Measurements from ENCODE around the gene GALK1. TPM values are rescaled to one million over a fixed set of nuclear protein-coding genes. Genes with fewer than 3 reads are reported as not detected.

GALK1 gene
- total and polyA plus RNA-seq, 2 of the 13 experiments (the other 11 are each of a cell fraction or from before 2014, with no cell fraction given), result 59.9 to 93.6 TPM

- TF ChIP-seq, protein P1, sequence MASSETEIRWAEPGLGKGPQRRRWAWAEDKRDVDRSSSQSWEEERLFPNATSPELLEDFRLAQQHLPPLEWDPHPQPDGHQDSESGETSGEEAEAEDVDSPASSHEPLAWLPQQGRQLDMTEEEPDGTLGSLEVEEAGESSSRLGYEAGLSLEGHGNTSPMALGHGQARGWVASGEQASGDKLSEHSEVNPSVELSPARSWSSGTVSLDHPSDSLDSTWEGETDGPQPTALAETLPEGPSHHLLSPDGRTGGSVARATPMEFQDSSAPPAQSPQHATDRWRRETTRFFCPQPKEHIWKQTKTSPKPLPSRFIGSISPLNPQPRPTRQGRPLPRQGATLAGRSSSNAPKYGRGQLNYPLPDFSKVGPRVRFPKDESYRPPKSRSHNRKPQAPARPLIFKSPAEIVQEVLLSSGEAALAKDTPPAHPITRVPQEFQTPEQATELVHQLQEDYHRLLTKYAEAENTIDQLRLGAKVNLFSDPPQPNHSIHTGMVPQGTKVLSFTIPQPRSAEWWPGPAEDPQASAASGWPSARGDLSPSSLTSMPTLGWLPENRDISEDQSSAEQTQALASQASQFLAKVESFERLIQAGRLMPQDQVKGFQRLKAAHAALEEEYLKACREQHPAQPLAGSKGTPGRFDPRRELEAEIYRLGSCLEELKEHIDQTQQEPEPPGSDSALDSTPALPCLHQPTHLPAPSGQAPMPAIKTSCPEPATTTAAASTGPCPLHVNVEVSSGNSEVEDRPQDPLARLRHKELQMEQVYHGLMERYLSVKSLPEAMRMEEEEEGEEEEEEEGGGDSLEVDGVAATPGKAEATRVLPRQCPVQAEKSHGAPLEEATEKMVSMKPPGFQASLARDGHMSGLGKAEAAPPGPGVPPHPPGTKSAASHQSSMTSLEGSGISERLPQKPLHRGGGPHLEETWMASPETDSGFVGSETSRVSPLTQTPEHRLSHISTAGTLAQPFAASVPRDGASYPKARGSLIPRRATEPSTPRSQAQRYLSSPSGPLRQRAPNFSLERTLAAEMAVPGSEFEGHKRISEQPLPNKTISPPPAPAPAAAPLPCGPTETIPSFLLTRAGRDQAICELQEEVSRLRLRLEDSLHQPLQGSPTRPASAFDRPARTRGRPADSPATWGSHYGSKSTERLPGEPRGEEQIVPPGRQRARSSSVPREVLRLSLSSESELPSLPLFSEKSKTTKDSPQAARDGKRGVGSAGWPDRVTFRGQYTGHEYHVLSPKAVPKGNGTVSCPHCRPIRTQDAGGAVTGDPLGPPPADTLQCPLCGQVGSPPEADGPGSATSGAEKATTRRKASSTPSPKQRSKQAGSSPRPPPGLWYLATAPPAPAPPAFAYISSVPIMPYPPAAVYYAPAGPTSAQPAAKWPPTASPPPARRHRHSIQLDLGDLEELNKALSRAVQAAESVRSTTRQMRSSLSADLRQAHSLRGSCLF (CRISPR knock-in tag; IDR thresholded peaks at IDR 0.05; ENCODE audit: borderline replicate concordance), result no peak
- peak; percentile 73; the same call in 1 of the 2 replicates for TF ChIP-seq PITX1 (CRISPR knock-in tag; IDR thresholded peaks at IDR 0.05)
- TF ChIP-seq LCORL (IDR thresholded peaks at IDR 0.05), result 0 out of 2 replicates have a peak, but pooled peaks have one; percentile 4
- peak; percentile 97 for TF ChIP-seq LCORL (CRISPR knock-in tag; IDR thresholded peaks at IDR 0.05)
- TF ChIP-seq FOXM1 (CRISPR knock-in tag; IDR thresholded peaks at IDR 0.05), result peak; percentile 45; the same call in 1 of the 2 replicates
- TF ChIP-seq ZNF234 (CRISPR knock-in tag; conservative IDR thresholded peaks at IDR 0.05), result no peak
- TF ChIP-seq FIP1L1 (IDR thresholded peaks at IDR 0.05; ENCODE audit: borderline replicate concordance, insufficient read depth, low read depth, low read length), result 0 out of 2 replicates have a peak, but pooled peaks have one; percentile 39
- no peak for TF ChIP-seq ZC3H4 (CRISPR knock-in tag; IDR thresholded peaks at IDR 0.05; ENCODE audit: borderline replicate concordance)
- TF ChIP-seq NCOA1 (CRISPR knock-in tag; IDR thresholded peaks at IDR 0.05), result no peak
- TF ChIP-seq ZFP1 (CRISPR knock-in tag; IDR thresholded peaks at IDR 0.05), result no peak
- peak; percentile 78 for TF ChIP-seq JUND (CRISPR knock-in tag; IDR thresholded peaks at IDR 0.05)
- peak; percentile 73; the same call in 1 of the 2 replicates for TF ChIP-seq DMAP1 (CRISPR knock-in tag; IDR thresholded peaks at IDR 0.05)
- TF ChIP-seq ATF7 (IDR thresholded peaks at IDR 0.05), result peak; percentile 10; the same call in 1 of the 2 replicates
- TF ChIP-seq ATF7 (CRISPR knock-in tag; IDR thresholded peaks at IDR 0.05), result peak; percentile 71; the same call in 1 of the 2 replicates
- TF ChIP-seq BRCA1 (CRISPR knock-in tag; IDR thresholded peaks at IDR 0.05), result 0 out of 2 replicates have a peak, but pooled peaks have one; percentile 72
- no peak for TF ChIP-seq MIER2 (CRISPR knock-in tag; IDR thresholded peaks at IDR 0.05)
- peak; percentile 17; the same call in 1 of the 2 replicates for TF ChIP-seq MEIS1 (CRISPR knock-in tag; IDR thresholded peaks at IDR 0.05; ENCODE audit: borderline replicate concordance)
- no peak for TF ChIP-seq ZNF205 (CRISPR knock-in tag; IDR thresholded peaks at IDR 0.05)
- TF ChIP-seq, protein P2, sequence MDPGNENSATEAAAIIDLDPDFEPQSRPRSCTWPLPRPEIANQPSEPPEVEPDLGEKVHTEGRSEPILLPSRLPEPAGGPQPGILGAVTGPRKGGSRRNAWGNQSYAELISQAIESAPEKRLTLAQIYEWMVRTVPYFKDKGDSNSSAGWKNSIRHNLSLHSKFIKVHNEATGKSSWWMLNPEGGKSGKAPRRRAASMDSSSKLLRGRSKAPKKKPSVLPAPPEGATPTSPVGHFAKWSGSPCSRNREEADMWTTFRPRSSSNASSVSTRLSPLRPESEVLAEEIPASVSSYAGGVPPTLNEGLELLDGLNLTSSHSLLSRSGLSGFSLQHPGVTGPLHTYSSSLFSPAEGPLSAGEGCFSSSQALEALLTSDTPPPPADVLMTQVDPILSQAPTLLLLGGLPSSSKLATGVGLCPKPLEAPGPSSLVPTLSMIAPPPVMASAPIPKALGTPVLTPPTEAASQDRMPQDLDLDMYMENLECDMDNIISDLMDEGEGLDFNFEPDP (CRISPR knock-in tag; conservative IDR thresholded peaks at IDR 0.05), result no peak; the same call in 1 of the 2 replicates
- TF ChIP-seq PRMT3 (CRISPR knock-in tag; IDR thresholded peaks at IDR 0.05; ENCODE audit: borderline replicate concordance, low read depth), result no peak
- no peak for TF ChIP-seq ZBTB44 (CRISPR knock-in tag; IDR thresholded peaks at IDR 0.05)
- peak; percentile 40; the same call in 1 of the 2 replicates for TF ChIP-seq KLF12 (CRISPR knock-in tag; IDR thresholded peaks at IDR 0.05; ENCODE audit: borderline replicate concordance)
These were observed 10.4 kb downstream of the GALK1 start (continued) for GRCh38 chr17:75754378-75755204.

Data from HepG2 (cell line).